Lower lobe of right lung (tissue), 2 donors: ENCODE measurements around the gene KRT16. TPM values are rescaled to one million over a fixed set of nuclear protein-coding genes. Genes with fewer than 3 reads are reported as not detected.
"Not testable (repeated sequence)": the region's sequence is repeated elsewhere in the genome, so short reads cannot be mapped to it uniquely, and the experiment has no call there.

Experiments
- ATAC-seq, 2 donors: fragments of 200-7000 bp; cut with Tn5 transposase; one replicate each; pipeline ENCODE4 v1.9.1; 2020 to 2022; ENCODE audit warnings: mild to moderate bottlenecking in 2 of 2, moderate library complexity in 2 of 2
- DNase-seq: peaks from one replicate; pipeline ENCODE4 v3.0.0-alpha.2; 2020
- H3K27ac ChIP-seq: fragments of 200-600 bp; one replicate; pipeline ENCODE4 v1.8.0; 2022
- H3K27me3 ChIP-seq: fragments of 200-600 bp; one replicate; pipeline ENCODE4 v1.8.0; 2022; ENCODE audit warnings: low read depth
- H3K36me3 ChIP-seq: fragments of 200-600 bp; one replicate; pipeline ENCODE4 v1.8.0; 2022; ENCODE audit warnings: mild to moderate bottlenecking
- H3K4me1 ChIP-seq: fragments of 200-600 bp; one replicate; pipeline ENCODE4 v1.8.0; 2022
- H3K4me3 ChIP-seq: fragments of 200-600 bp; one replicate; pipeline ENCODE4 v1.8.0; 2022; ENCODE audit warnings: mild to moderate bottlenecking
- H3K9me3 ChIP-seq: fragments of 200-600 bp; one replicate; pipeline ENCODE4 v1.8.0; 2022
- intact Hi-C: fragments of 100-400 bp; cut with DNase I; formaldehyde crosslinking; loops from one replicate; pipeline ENCODE4 v1.11.0; 2022
- total RNA-seq: library from RNA; stranded (reverse); fragmentation: NEBNext Ultra II Directional; extraction: Animal tissue kit (Norgen Biotek cat#: 25700); gene quantifications from one replicate; pipeline ENCODE4 v1.2.1, GENCODE V29; 2021
- TF ChIP-seq, protein P1 (sequence below): fragments of 200-600 bp; IDR thresholded peaks from one replicate; pipeline ENCODE4 v1.8.0; 2022; ENCODE audit warnings: antibody characterized with exemption, mild to moderate bottlenecking
- donor health status: DM: no; HTN: yes; CAD: no; lungs with severe emphysema.

KRT16 gene
- total RNA-seq, 1 donor from 2014 or later: not detected

DNA sequence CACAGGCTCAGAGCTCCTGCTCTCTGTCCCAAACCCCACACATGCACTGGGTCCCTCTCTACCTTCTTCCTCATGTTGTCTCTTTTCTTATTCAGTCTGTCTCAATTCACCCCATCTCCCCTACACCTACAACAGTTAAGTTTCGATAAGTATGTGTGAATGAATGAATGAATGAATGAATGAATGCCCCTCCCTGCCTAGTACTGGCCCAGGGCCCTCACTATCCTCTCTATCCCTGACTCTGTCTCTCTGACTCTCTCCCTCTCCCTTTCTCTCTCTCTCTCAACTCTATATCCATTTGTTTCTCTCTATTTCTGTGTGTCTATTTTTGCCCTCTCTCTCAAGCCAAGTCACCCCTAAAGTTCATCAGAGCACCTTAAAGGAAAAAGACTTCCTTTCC, 34.0 kb downstream of the KRT16 start:
- Histone ChIP-seq H3K36me3 (no peaks in the 10 kb centered on the region), H3K4me3 (no peak overlapping the region), H3K9me3 (no peaks in the 10 kb centered on the region), H3K27ac (no peak overlapping the region), H3K27me3 (peaks cover 14% of the 10 kb centered on the region), H3K4me1 (no peaks in the 10 kb centered on the region)
- TF ChIP-seq, protein P1, sequence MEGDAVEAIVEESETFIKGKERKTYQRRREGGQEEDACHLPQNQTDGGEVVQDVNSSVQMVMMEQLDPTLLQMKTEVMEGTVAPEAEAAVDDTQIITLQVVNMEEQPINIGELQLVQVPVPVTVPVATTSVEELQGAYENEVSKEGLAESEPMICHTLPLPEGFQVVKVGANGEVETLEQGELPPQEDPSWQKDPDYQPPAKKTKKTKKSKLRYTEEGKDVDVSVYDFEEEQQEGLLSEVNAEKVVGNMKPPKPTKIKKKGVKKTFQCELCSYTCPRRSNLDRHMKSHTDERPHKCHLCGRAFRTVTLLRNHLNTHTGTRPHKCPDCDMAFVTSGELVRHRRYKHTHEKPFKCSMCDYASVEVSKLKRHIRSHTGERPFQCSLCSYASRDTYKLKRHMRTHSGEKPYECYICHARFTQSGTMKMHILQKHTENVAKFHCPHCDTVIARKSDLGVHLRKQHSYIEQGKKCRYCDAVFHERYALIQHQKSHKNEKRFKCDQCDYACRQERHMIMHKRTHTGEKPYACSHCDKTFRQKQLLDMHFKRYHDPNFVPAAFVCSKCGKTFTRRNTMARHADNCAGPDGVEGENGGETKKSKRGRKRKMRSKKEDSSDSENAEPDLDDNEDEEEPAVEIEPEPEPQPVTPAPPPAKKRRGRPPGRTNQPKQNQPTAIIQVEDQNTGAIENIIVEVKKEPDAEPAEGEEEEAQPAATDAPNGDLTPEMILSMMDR: no peak
- DNase-seq (no peak), ATAC-seq (no peak)
- intact Hi-C loops: no loop called here

- ATAC-seq, H3K4me3 ChIP-seq, H3K27ac ChIP-seq, H3K36me3 ChIP-seq, H3K4me1 ChIP-seq, intact Hi-C loops, H3K9me3 ChIP-seq, DNase-seq: not testable (repeated sequence)
- peaks cover 27% of the 10 kb centered on the region for H3K27me3 ChIP-seq
Measured at GRCh38 chr17:41576740-41577139, 35.8 kb downstream of the KRT16 start.

GRCh38 chr17:41575336-41575735, 37.2 kb downstream of the KRT16 start:
- Histone ChIP-seq H3K27me3 (peaks cover 27% of the 10 kb centered on the region), H3K4me3 (no peak overlapping the region), H3K9me3 (no peaks in the 10 kb centered on the region), H3K36me3 (no peaks in the 10 kb centered on the region), H3K4me1 (no peaks in the 10 kb centered on the region), H3K27ac (no peak overlapping the region)
- intact Hi-C loops: no loop called here
- ATAC-seq: no peak
- DNase-seq: no peak
- TF ChIP-seq, protein P1: no peak

DNA sequence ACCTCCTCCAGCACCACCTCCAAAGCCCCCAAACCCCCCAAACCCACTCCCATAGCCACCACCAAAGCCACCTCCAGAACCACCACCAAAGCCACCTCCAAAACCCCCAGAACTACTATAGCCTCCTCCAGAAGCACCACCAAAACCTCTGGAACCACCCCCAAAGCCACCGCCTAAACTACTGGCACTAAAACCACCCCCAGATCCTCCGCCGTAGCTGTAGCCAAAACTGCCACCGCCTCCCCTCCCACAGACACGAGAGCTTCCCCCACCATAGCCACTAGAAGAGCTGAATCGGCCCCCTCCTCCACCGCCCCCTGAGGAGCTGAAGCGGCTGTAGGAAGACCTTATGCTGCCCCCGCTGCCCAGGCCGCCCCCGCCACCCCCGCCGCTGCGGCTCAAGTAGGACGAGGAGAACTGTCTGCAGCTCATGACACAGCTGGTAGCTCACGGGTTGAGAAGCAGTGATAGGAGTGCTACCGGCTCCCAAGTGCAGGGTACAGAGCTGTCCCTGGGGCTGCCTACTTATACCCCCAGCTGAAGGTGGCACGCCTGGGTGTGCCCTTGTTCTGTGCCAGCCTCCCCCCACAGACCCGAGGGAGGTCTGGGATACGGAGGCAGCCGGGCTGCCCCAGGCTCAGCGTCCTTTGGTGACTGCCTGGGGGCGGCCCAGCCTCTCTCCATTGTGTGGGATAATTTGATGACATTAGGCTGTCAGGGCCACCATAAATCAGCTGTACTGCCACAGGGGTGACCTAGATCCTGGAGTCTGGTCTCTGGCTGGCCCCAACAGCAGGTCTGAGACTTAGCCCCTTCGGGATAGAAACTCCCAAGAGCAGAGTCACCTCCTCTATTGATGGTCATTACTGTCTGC, 40.8 kb downstream of the KRT16 start, which contains the start of gene KRT9:
Gene KRT9 (minus strand): TSS at position 499 of the 874 bp plus-strand sequence. CDS start 67 bp downstream, at position 432.
- TF ChIP-seq, protein P1: no peak
- DNase-seq (no peak), ATAC-seq (no peak)
- Histone ChIP-seq H3K4me3 (no peak within 1 kb of the TSS), H3K27me3 (peaks cover 26% of the 10 kb centered on the region), H3K9me3 (no peaks in the 10 kb centered on the region), H3K4me1 (no peaks in the 10 kb centered on the region), H3K27ac (no peak within 1 kb of the TSS), H3K36me3 (no peaks in the 10 kb centered on the region)
- intact Hi-C loops: no loop called here

GRCh38 chr17:41567317-41567716, 45.2 kb downstream of the KRT16 start:
- Histone ChIP-seq H3K9me3 (no peaks in the 10 kb centered on the region), H3K4me3 (no peak overlapping the region), H3K27ac (no peak overlapping the region), H3K27me3 (peaks cover 4% of the 10 kb centered on the region), H3K36me3 (no peaks in the 10 kb centered on the region), H3K4me1 (no peaks in the 10 kb centered on the region)
- intact Hi-C loops: no loop called here
- DNase-seq (no peak), ATAC-seq (no peak)
- TF ChIP-seq, protein P1: no peak

DNA sequence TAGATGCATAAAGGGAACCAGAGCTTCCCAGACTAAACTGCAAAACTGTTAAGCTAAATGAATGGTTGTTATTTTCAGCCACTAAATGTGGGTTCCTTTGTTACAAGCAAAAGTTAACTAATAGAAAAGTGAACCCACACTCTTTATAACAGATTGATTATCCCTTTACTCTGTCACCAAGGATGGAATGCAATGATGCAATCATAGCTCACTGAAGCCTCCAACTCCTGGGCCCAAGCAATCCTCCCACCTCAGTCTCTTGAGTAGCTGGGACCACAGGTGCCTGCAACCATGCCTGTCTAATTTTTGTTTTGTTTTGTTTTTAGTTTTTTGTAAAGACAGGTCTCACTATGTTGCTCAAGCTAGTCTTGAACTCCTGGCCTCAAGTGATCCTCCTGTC, 47.2 kb downstream of the KRT16 start:
- no peak overlapping the region for H3K4me3 ChIP-seq
- ATAC-seq (no peak), DNase-seq (no peak)
- no peaks in the 10 kb centered on the region for H3K4me1 ChIP-seq
- H3K9me3 ChIP-seq: no peaks in the 10 kb centered on the region
- TF ChIP-seq, protein P1: no peak
- intact Hi-C loops: no loop called here
- no peak overlapping the region for H3K27ac ChIP-seq
- H3K27me3 ChIP-seq: peaks cover 5% of the 10 kb centered on the region
- H3K36me3 ChIP-seq: no peaks in the 10 kb centered on the region
